Esophagus squamous epithelium (tissue), 4 donors: ENCODE measurements around the gene DLX3.

Experiments
- CTCF ChIP-seq, 6 experiments: fragments of 450-650 bp in 4 of 6; fragments of 200-600 bp in 2 of 6; sonication (generic) in 2 of 6; IDR thresholded peaks; one replicate each; pipeline ENCODE4 v1.5.1; 2016 to 2019; ENCODE audit warnings: antibody characterized with exemption in 6 of 6, mild to moderate bottlenecking in 4 of 6, moderate library complexity in 4 of 6
- POLR2A ChIP-seq, 4 donors: fragments of 450-650 bp; IDR thresholded peaks; one replicate each; pipeline ENCODE4 v1.6.1; 2017; ENCODE audit warnings: antibody characterized with exemption in 4 of 4, mild to moderate bottlenecking in 4 of 4, moderate library complexity in 3 of 4

GRCh38 chr17:49973271-49973615 lies 21.8 kb downstream of the DLX3 start:
- TF ChIP-seq CTCF (IDR thresholded peaks at IDR 0.05) (no peak), POLR2A (IDR thresholded peaks at IDR 0.05) (no peak)
